ENCODE data around the gene TRAK1.

TRAK1 gene

DNA sequence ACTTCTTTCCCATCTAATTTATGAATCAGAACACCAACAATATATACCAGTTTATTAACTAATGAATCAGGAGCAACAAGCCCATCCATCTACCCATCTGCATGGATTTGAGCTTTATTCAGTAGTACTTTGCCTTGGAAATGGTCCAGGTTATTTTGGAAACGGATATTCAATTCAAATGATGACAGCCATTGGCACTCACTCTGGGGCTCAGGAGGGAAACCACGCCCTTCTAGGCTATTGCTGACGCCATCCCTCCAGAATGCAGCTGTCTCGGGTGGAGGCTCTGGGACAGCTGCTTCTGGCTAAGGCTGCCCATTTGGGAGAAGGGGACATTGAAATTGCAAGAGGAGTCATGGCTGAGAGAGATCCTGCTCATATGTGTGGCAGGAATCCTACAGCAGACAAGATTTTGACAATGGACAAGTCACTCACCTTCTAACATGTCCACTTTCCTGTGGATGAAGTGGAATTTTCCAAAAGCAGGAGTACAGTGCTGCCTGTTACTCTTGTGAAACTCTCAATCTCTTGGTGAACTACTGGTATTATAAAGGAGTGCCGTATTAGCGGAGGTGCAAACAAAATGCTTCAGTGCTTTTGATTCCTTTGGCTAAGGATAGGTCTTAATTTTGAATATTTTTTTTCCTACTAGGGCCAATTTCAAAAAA is 29.3 kb upstream of the TRAK1 start:
- Histone ChIP-seq H3K4me1 (peaks cover 61 to 85% (median 74%) of the 10 kb centered on the region in 10 experiments), H3K36me3 (peaks cover 0 to 9% (median 0%) of the 10 kb centered on the region in 11 experiments; a peak in 2 of 22 replicates), H3K4me2 (peak overlapping the region; percentile 27 to 73 (median 60); a peak in 21 of 22 replicates), H4K20me1 (peaks cover 17 to 76% (median 36%) of the 10 kb centered on the region in 11 experiments; a peak in 17 of 22 replicates), H3K9me3 (replicated peaks in 1 of 11) (no peaks in the 10 kb centered on the region), H3K27ac (peak overlapping the region in 8 of 11 experiments; percentile 2 to 61 (median 35); a peak in 10 of 22 replicates), H3K9ac (peak overlapping the region in 1 of 11 experiments; percentile 14; a peak in 1 of 22 replicates), H3K4me3 (no peak overlapping the region), H3K27me3 (no peaks in the 10 kb centered on the region)
- TF ChIP-seq Cebpa-rat (IDR thresholded peaks at IDR 0.05), result no peak

DNA sequence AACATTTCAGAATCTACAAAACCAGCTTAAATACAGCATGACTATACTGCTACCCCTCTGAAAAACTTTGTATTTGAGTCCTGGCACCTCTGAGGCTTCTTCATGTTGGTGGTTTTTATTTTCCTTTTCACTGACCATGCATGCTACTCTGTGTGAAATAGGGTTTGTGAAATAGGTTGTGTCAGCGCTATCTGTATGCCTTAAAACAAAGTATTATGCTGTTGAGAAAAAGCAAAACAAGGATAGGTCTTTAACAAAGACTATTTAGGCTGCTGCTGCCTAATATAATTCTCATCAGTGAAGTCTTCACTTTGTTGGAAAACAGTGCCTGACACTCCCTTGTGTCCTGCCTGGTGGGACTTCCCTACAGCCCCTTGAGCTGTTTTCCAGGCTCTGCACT is 28.7 kb upstream of the TRAK1 start:
- H3K4me1 ChIP-seq, result peaks cover 61 to 83% (median 72%) of the 10 kb centered on the region in 10 experiments
- H3K4me2 ChIP-seq, result peak overlapping the region in 3 of 11 experiments; percentile 67 to 71 (median 67); a peak in 6 of 22 replicates
- no peak overlapping the region for H3K4me3 ChIP-seq

DNA sequence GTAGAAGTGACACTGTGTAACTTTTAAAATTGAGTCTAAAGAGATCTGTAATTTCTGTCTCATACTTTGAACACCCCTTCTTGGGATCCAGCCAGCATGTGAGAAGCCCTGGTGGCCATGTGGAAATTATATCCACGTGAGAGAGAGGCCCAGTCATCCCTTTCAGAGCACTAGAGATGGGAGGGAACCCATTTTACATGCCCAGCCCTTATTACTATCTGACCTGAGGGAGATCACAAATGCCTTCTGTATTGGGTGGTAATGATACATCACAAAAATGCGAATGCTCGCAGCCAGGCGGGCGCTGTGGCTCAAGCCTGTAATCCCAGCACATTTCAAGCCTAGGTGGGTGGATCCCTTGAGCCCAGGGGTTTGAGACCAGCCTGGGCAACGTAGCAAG is 27.3 kb upstream of the TRAK1 start:
- Histone ChIP-seq H3K9ac (no peak overlapping the region), H3K9me3 (replicated peaks in 1 of 11) (no peaks in the 10 kb centered on the region), H3K4me3 (no peak overlapping the region), H3K4me2 (no peak overlapping the region), H3K4me1 (peaks cover 61 to 84% (median 74%) of the 10 kb centered on the region in 10 experiments), H4K20me1 (peaks cover 4 to 72% (median 38%) of the 10 kb centered on the region in 11 experiments; a peak in 13 of 22 replicates), H3K27me3 (no peaks in the 10 kb centered on the region), H3K36me3 (peaks cover 0 to 10% (median 0%) of the 10 kb centered on the region in 11 experiments; a peak in 3 of 22 replicates), H3K27ac (peak overlapping the region in 1 of 11 experiments; percentile 13; a peak in 1 of 22 replicates)
- TF ChIP-seq Cebpa-rat (IDR thresholded peaks at IDR 0.05), result no peak

More for the DNA sequence above, 28.7 kb upstream of the TRAK1 start:
- no peak for TF ChIP-seq Cebpa-rat (IDR thresholded peaks at IDR 0.05)
- Histone ChIP-seq H3K36me3 (peaks cover 0 to 9% (median 0%) of the 10 kb centered on the region in 11 experiments; a peak in 2 of 22 replicates), H3K27me3 (no peaks in the 10 kb centered on the region), H3K9me3 (replicated peaks in 1 of 11) (no peaks in the 10 kb centered on the region), H3K27ac (peak overlapping the region in 1 of 11 experiments; percentile 39; a peak in 2 of 22 replicates), H3K9ac (no peak overlapping the region), H4K20me1 (peaks cover 11 to 72% (median 36%) of the 10 kb centered on the region in 11 experiments; a peak in 17 of 22 replicates)

DNA sequence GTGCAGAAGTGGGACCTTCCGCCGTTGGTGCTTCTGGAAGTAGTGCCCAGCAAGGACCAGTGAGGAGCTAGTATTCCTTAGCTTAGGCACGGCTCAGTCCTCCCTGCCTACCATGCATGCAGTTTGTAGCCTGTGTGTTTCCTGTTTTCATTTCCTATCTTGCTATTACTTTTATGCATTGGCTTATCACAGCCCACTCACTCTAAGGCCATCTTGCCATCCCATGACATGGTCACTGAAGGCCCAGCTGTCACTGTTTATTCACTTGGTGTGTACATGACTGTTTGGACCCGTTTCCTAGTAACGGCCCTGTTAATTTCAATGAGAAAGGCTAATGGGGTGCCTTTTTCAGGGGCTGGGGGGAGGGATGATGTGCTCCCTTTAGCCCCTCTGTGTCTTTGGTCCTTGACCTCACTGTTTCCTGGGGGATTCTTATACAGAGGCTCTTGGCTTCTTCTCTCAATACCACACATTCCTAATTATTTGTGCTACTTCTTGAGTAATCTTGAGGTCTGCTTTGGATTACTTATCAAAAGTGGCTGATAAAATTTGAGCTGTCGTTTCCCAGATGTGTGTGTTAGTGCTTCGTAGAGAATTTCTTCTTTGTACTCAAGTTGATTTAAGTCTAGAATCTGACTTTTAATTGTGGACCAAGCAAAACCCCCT is 24.5 kb upstream of the TRAK1 start:
- Histone ChIP-seq H3K4me3 (peak overlapping the region in 2 of 10 experiments; percentile 2 to 7; a peak in 3 of 20 replicates), H3K27ac (peak overlapping the region; percentile 56 to 98 (median 69)), H3K9me3 (replicated peaks in 1 of 11) (no peaks in the 10 kb centered on the region), H4K20me1 (peaks cover 7 to 75% (median 50%) of the 10 kb centered on the region in 11 experiments; a peak in 13 of 22 replicates), H3K4me2 (peak overlapping the region; percentile 73 to 89 (median 81)), H3K36me3 (peaks cover 0 to 10% (median 0%) of the 10 kb centered on the region in 11 experiments; a peak in 3 of 22 replicates), H3K4me1 (peaks cover 63 to 88% (median 78%) of the 10 kb centered on the region in 10 experiments), H3K9ac (peak overlapping the region; percentile 6 to 89 (median 50); a peak in 19 of 22 replicates), H3K27me3 (no peaks in the 10 kb centered on the region)
- no peak for TF ChIP-seq Cebpa-rat (IDR thresholded peaks at IDR 0.05)

DNA sequence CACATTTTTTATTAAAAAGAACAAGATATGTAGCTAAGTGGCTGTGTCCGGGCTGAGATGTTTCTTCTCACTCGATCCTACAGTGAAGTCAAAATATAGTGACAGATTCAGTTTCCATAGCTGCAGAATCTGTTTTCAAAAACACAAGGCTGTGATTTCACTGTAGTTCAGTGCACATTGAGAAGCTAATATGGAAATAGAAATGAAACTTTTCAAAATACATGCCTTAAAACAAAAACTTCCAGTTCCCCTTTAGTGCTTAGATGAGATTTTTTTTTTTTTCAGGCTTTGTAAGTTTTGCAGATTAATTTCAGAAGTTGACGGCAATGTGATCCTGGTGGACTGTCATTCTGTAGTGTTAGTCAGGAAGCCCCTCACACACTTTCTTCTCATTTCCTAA is 23.8 kb upstream of the TRAK1 start:
- Histone ChIP-seq H3K9ac (peak overlapping the region; percentile 6 to 89 (median 50); a peak in 17 of 22 replicates), H3K27ac (peak overlapping the region in 10 of 11 experiments; percentile 56 to 98 (median 70); a peak in 21 of 22 replicates), H4K20me1 (peaks cover 5 to 75% (median 43%) of the 10 kb centered on the region in 11 experiments; a peak in 13 of 22 replicates), H3K4me3 (peak overlapping the region in 2 of 10 experiments; percentile 2 to 7; a peak in 2 of 20 replicates), H3K9me3 (replicated peaks in 1 of 11) (no peaks in the 10 kb centered on the region), H3K4me1 (peaks cover 63 to 88% (median 78%) of the 10 kb centered on the region in 10 experiments), H3K27me3 (no peaks in the 10 kb centered on the region), H3K4me2 (peak overlapping the region; percentile 73 to 89 (median 81)), H3K36me3 (peaks cover 0 to 4% (median 0%) of the 10 kb centered on the region in 11 experiments; a peak in 2 of 22 replicates)
- no peak for TF ChIP-seq Cebpa-rat (IDR thresholded peaks at IDR 0.05)

DNA sequence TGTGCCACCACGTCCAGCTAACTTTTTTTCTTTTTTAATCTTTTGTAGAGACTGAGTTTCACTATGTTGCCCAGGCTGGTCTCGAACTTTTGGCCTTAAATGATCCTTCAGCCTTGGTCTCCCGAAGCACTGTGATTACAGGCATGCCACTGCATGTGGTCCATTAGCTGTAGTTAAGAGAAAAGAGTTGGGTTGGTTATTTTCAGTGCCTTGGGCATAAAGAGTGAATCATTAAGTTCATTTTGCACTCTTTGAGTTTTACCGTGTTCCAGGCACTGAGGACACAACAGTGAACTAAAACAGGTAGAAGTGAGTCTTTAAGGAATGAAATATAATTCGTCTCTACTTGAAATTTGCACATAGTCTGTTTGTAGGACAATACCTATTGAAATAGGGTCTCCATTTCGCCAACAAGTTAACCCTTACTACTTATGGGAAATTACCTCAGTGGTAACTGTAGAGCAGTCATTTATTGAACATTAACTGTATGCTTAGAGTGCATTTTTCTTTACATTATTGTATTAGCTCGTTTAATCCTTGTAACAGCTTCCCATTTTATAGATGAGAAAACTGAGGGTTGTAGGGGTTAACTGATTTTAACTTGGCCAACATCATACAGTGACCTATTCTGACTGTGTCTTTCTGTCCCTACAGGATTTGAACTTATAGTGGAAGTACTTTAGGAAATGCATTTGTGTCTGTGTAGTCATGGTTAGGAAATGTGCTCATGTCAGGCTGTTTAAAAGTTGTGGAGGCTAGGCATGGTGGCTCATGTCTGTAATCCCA is 22.7 kb upstream of the TRAK1 start:
- H3K36me3 ChIP-seq, result peaks cover 0 to 4% (median 0%) of the 10 kb centered on the region in 11 experiments; a peak in 1 of 22 replicates
- H3K4me1 ChIP-seq, result peaks cover 74 to 87% (median 80%) of the 10 kb centered on the region in 10 experiments
- TF ChIP-seq Cebpa-rat (IDR thresholded peaks at IDR 0.05), result no peak
- peak overlapping the region in 4 of 11 experiments; percentile 61 to 89 (median 80); a peak in 3 of 22 replicates for H3K9ac ChIP-seq
- no peaks in the 10 kb centered on the region for H3K9me3 ChIP-seq (replicated peaks in 1 of 11)
- peak overlapping the region in 10 of 11 experiments; percentile 56 to 98 (median 70); a peak in 17 of 22 replicates for H3K27ac ChIP-seq
- no peak overlapping the region for H3K4me3 ChIP-seq
- H3K4me2 ChIP-seq, result peak overlapping the region; percentile 73 to 89 (median 81); a peak in 21 of 22 replicates
- H3K27me3 ChIP-seq, result no peaks in the 10 kb centered on the region
- peaks cover 5 to 75% (median 42%) of the 10 kb centered on the region in 11 experiments; a peak in 14 of 22 replicates for H4K20me1 ChIP-seq

DNA sequence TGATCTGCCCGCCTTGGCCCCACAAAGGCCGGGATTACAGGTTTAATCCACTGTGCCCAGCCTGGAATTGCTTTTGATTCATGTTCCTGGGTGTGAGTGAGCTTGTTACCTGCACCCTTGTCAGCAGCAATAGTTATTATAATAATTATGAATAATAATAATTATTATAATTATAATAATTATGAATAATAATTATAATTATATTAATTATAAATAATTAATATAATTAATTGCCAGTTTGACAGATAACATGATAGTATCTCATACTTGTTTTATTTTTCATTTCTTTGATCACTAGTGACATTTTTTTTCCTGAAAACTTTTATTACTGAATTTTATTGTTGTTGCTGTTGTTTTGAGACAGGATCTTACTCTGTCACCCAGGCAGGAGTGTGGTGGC is 21.1 kb upstream of the TRAK1 start:
- peaks cover 5 to 78% (median 43%) of the 10 kb centered on the region in 11 experiments; a peak in 14 of 22 replicates for H4K20me1 ChIP-seq
- peak overlapping the region; percentile 89 to 100 (median 97) for H3K4me2 ChIP-seq
- H3K27ac ChIP-seq, result peak overlapping the region in 9 of 11 experiments; percentile 79 to 91 (median 83); a peak in 14 of 22 replicates
- peaks cover 87 to 98% (median 95%) of the 10 kb centered on the region in 10 experiments for H3K4me1 ChIP-seq
- peaks cover 0 to 4% (median 0%) of the 10 kb centered on the region in 11 experiments; a peak in 3 of 22 replicates for H3K36me3 ChIP-seq
- H3K9ac ChIP-seq, result peak overlapping the region in 2 of 11 experiments; percentile 32 to 81; a peak in 2 of 22 replicates
- H3K27me3 ChIP-seq, result no peaks in the 10 kb centered on the region
- H3K4me3 ChIP-seq, result no peak overlapping the region
- no peak for TF ChIP-seq Cebpa-rat (IDR thresholded peaks at IDR 0.05)
- H3K9me3 ChIP-seq (replicated peaks in 1 of 11), result peaks cover 0 to 5% (median 2%) of the 10 kb centered on the region in 11 experiments; a peak in 13 of 22 replicates

Data from BLaER1 treated with 17β-estradiol and CSF1 and Interleukin-3, amounts not matched to agents 10 nM and 100 nM (cell line).